HepG2 (cell line): ENCODE results near the gene NTMT1. TPM values are rescaled to one million over a fixed set of nuclear protein-coding genes. Genes with fewer than 3 reads are reported as not detected.
A peak's percentile ranks its signal among the peaks of the same experiment; 100 is the strongest.

Experiments
- ARNT ChIP-seq: fragments of 450-650 bp; IDR thresholded peaks from 2 replicates; pipeline ENCODE4 v1.6.1; 2017
- DNMT1 ChIP-seq: sonication (generic); formaldehyde crosslinking; IDR thresholded peaks from 2 replicates; pipeline ENCODE4 v1.5.1; 2020; ENCODE audit warnings: mild to moderate bottlenecking, missing genetic modification reagents
- FOXK2 ChIP-seq: fragments of 450-650 bp; IDR thresholded peaks from 2 replicates; pipeline ENCODE4 v1.6.1; 2016
- KAT7 ChIP-seq: IDR thresholded peaks from 2 replicates; pipeline ENCODE4 v1.6.1; 2018; ENCODE audit warnings: borderline replicate concordance, missing compliant biosample characterization
- MYC ChIP-seq: sonication (generic); formaldehyde crosslinking; IDR thresholded peaks from 2 replicates; pipeline ENCODE4 v1.9.0; 2021; ENCODE audit warnings: missing genetic modification reagents, borderline replicate concordance
- PBX2 ChIP-seq: IDR thresholded peaks from 2 replicates; pipeline ENCODE4 v1.6.1; 2016; ENCODE audit warnings: control low read depth
- SCMH1 ChIP-seq: sonication (generic); formaldehyde crosslinking; IDR thresholded peaks from 2 replicates; pipeline ENCODE4 v1.9.0; 2021; ENCODE audit warnings: missing genetic modification reagents, mild to moderate bottlenecking, borderline replicate concordance
- TEF ChIP-seq: sonication (generic); formaldehyde crosslinking; IDR thresholded peaks from 2 replicates; pipeline ENCODE4 v1.5.0; 2020; ENCODE audit warnings: missing genetic modification reagents
- USF2 ChIP-seq, 2 experiments: sonication (generic) in 1 of 2; formaldehyde crosslinking in 1 of 2; IDR thresholded peaks; 2 replicates each; pipeline versions ENCODE4 v1.5.1 to v1.6.1; 2011 to 2020; ENCODE audit warnings: borderline replicate concordance in 1 of 2, low read depth in 1 of 2, low read length in 1 of 2, mild to moderate bottlenecking in 1 of 2, missing genetic modification reagents in 1 of 2, moderate library complexity in 1 of 2
- ZBTB39 ChIP-seq: sonication (generic); formaldehyde crosslinking; IDR thresholded peaks from 2 replicates; pipeline ENCODE4 v1.5.0; 2020; ENCODE audit warnings: missing genetic modification reagents
- ZNF550 ChIP-seq: sonication (generic); formaldehyde crosslinking; IDR thresholded peaks from 2 replicates; pipeline ENCODE4 v1.4.0; 2020; ENCODE audit warnings: mild to moderate bottlenecking, missing genetic modification reagents, borderline replicate concordance
- ZNF777 ChIP-seq: sonication (generic); formaldehyde crosslinking; IDR thresholded peaks from 2 replicates; pipeline ENCODE4 v1.4.0; 2020; ENCODE audit warnings: missing genetic modification reagents
- ZNF784 ChIP-seq: sonication (generic); formaldehyde crosslinking; IDR thresholded peaks from 2 replicates; pipeline ENCODE4 v1.5.1; 2020; ENCODE audit warnings: missing genetic modification reagents, mild to moderate bottlenecking, borderline replicate concordance
- polyA plus RNA-seq, 8 experiments: library from polyadenylated mRNA; depleted of rRNA in 3 of 8; stranded (reverse) in 7 of 8; unstranded in 1 of 8; fragments of >200 nt; fragmentation: Illumina TruSeq in 4 of 8; extraction: Trizol in 4 of 8; gene quantifications; 2 replicates each; pipeline versions ENCODE4 v1.2.1 to v1.2.3, GENCODE V29; 2011 to 2016; ENCODE audit warnings: low read depth in 4 of 8, missing spikeins in 1 of 8, mixed read lengths in 1 of 8; ENCODE audit not compliant: insufficient read depth in 1 of 8
- total RNA-seq, 5 experiments: library from RNA; depleted of rRNA; stranded (reverse); fragments of >200 nt; fragmentation: Illumina TruSeq; extraction: Trizol; gene quantifications; 2 replicates each; pipeline ENCODE4 v1.2.3, GENCODE V29; 2016; ENCODE audit warnings: low read depth in 1 of 5
- TF ChIP-seq, protein P1 (sequence below): sonication (generic); formaldehyde crosslinking; IDR thresholded peaks from 2 replicates; pipeline ENCODE4 v1.8.1; 2023; ENCODE audit warnings: mild to moderate bottlenecking, missing genetic modification reagents
- TF ChIP-seq, protein P2 (sequence below), 2 experiments: IDR thresholded peaks; 2 replicates each; pipeline ENCODE4 v1.6.1; 2011 to 2012; ENCODE audit warnings: low read length in 2 of 2, borderline replicate concordance in 1 of 2, low read depth in 1 of 2, mild to moderate bottlenecking in 1 of 2, moderate library complexity in 1 of 2

Gene NTMT1
- total and polyA plus RNA-seq, 2 of the 13 experiments (the other 11 are each of a cell fraction or from before 2014, with no cell fraction given) = 49.1 to 53.8 TPM

- TF ChIP-seq DNMT1 (CRISPR knock-in tag) (peak; percentile 80; the same call in 1 of the 2 replicates), PBX2 (no peak), MYC (peak; percentile 82; the same call in 1 of the 2 replicates), SCMH1 (CRISPR knock-in tag) (no peak), ZNF784 (CRISPR knock-in tag) (peak; percentile 92), TEF (CRISPR knock-in tag) (no peak), KAT7 (CRISPR knock-in tag) (peak; percentile 94; the same call in 1 of the 2 replicates), USF2 (IDR thresholded peaks at IDR 0.05; ENCODE audit: low read depth, low read length) (no peak), USF2 (CRISPR knock-in tag; IDR thresholded peaks at IDR 0.05; ENCODE audit: borderline replicate concordance) (no peak), ZNF777 (CRISPR knock-in tag) (no peak; the same call in 1 of the 2 replicates), ARNT (no peak), FOXK2 (no peak), ZBTB39 (CRISPR knock-in tag) (no peak), ZNF550 (0 out of 2 replicates have a peak, but pooled peaks have one; percentile 85)
- TF ChIP-seq, protein P1, sequence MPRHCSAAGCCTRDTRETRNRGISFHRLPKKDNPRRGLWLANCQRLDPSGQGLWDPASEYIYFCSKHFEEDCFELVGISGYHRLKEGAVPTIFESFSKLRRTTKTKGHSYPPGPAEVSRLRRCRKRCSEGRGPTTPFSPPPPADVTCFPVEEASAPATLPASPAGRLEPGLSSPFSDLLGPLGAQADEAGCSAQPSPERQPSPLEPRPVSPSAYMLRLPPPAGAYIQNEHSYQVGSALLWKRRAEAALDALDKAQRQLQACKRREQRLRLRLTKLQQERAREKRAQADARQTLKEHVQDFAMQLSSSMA (CRISPR knock-in tag) = peak; percentile 95; the same call in 1 of the 2 replicates
- TF ChIP-seq, protein P2, sequence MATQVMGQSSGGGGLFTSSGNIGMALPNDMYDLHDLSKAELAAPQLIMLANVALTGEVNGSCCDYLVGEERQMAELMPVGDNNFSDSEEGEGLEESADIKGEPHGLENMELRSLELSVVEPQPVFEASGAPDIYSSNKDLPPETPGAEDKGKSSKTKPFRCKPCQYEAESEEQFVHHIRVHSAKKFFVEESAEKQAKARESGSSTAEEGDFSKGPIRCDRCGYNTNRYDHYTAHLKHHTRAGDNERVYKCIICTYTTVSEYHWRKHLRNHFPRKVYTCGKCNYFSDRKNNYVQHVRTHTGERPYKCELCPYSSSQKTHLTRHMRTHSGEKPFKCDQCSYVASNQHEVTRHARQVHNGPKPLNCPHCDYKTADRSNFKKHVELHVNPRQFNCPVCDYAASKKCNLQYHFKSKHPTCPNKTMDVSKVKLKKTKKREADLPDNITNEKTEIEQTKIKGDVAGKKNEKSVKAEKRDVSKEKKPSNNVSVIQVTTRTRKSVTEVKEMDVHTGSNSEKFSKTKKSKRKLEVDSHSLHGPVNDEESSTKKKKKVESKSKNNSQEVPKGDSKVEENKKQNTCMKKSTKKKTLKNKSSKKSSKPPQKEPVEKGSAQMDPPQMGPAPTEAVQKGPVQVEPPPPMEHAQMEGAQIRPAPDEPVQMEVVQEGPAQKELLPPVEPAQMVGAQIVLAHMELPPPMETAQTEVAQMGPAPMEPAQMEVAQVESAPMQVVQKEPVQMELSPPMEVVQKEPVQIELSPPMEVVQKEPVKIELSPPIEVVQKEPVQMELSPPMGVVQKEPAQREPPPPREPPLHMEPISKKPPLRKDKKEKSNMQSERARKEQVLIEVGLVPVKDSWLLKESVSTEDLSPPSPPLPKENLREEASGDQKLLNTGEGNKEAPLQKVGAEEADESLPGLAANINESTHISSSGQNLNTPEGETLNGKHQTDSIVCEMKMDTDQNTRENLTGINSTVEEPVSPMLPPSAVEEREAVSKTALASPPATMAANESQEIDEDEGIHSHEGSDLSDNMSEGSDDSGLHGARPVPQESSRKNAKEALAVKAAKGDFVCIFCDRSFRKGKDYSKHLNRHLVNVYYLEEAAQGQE (IDR thresholded peaks at IDR 0.05; ENCODE audit: borderline replicate concordance in 1 of 2, low read depth in 1 of 2, low read length in 2 of 2) = no peak
These were observed 16.0 kb downstream of the NTMT1 start, which contains the start of gene ASB6 (continued) for GRCh38 chr9:129641750-129642585.
